Non-pigmented ciliary epithelial cell (primary cell): ENCODE results near the gene TNNT3.

Source experiments
- DNase-seq: peaks from one replicate; pipeline ENCODE4 v3.0.0-alpha.2; 2010; ENCODE audit warnings: low read depth

The TNNT3 gene

DNA sequence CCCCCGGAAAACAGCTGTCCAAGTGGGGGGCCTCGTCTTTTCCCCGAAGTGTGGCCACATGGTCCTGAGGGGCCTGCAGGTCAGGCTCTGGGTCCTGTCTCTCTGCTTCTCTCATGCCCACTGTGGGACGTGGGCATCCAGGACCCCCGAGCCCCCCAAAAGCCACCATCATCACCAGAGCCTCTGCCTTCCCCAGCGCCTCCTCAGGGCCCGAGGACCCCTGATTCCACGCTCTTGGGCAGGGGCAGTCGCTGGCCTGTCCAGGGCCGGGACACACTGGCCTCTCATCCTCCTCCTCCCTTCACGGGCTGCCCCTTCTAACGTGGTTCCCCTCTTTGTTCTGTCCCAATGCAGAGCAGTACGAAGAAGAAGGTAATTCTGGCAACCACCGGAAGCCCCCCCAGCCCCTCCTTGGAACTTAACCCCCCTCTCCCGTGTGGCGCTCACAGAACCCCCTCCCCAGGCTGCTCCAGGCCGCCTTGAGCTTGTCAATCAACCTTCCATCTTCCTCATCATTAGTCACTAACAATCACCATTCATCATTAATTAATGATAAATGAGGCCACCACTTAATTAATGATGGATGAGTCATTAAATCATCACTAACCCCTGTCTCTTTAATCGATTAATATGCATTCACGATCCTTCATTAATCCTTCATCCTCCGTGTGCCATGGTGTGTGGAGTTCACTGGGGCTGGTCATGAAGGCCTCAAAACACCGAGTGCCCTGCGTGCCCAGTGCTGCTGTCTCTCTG lies 3.9 kb downstream of the TNNT3 start:
- no peak for DNase-seq

DNA sequence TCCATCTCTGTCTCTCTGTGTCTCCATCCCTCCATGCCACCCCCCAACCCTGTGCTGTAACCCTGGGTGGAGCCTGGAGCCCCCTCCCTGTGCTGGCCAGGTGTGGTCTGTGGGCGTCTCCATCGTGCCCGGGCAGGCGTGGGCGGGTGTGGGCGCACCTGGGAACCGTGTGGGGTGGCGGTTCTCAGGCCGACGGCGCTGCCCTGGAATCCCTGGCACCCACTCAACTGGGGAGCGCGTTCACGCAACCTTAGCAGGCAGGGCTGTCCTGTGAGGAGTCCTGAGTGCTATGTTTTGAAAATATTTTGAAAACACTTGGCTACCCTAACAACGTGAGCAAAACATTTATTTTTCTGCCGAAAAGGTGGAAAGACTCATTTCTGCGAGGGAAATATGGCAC lies 4.7 kb downstream of the TNNT3 start:
- DNase-seq, result no peak

- no peak for DNase-seq
These were observed 5.3 kb downstream of the TNNT3 start for GRCh38 chr11:1924646-1925372.

GRCh38 chr11:1925373-1926155 lies 6.1 kb downstream of the TNNT3 start:
- no peak for DNase-seq

GRCh38 chr11:1926156-1927025 lies 6.9 kb downstream of the TNNT3 start:
- DNase-seq, result no peak

DNA sequence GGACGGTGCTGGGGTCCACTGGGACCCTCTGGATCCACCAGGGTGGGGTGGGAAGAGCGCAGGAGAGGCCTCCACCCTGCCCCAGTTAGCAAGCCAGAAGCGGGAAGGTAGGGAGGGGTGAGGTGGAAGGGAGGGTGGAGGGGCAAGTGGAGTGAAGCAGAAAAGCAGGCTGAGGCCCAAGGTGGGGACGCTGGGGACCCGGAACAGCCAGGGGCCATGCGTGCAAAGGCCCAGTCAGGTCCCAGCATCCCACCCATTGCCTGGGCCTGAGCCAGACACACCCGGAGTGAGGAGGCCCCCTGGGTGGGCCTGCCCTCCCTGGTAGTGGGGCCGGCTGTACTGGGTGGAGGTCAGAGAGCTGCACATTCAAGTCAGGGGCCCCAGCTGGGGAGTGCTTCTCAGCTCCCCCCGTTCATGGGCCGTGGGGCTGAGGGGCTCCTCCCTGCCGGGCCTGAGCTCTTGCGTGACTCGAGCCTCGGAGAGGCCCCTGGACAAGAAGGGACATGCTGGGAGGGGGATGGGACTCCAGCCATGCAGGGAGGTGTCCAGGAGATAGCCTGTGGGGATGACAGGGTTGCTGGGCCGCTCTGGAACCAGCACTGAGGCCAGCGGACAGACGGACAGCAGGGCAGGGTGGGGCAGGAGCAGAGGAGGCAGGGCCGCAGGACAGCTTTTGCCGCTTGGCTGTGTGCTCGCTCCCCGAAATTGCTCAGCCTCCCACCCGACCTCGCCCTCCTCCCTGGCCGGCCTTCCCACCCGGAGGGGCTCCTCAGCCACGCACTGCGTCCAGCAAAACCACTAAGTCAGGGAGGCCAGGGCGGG lies 7.7 kb downstream of the TNNT3 start:
- DNase-seq, result no peak

GRCh38 chr11:1927848-1928469 lies 8.5 kb downstream of the TNNT3 start:
- no peak for DNase-seq

DNA sequence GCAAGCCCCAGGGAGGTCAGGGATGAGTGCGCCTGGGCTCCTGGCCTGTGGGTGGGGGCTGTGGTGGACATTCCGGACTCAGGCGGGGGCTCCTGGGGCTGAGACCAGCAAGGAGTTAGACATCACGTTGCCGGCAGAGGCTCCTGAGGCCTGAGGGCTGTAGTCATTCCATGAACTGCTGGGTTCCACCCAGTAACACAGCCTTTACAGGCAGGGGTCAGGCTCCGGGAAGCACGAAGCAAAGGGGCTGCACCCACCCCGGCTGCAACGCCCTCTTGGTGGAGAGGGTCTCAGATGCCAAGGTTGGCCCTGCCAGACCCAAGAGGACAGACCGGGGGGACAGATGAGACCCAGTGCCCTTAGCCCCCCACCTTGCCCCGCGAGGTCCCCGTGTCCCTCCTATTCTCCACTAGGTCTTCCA lies 9.0 kb downstream of the TNNT3 start:
- DNase-seq, result no peak

DNA sequence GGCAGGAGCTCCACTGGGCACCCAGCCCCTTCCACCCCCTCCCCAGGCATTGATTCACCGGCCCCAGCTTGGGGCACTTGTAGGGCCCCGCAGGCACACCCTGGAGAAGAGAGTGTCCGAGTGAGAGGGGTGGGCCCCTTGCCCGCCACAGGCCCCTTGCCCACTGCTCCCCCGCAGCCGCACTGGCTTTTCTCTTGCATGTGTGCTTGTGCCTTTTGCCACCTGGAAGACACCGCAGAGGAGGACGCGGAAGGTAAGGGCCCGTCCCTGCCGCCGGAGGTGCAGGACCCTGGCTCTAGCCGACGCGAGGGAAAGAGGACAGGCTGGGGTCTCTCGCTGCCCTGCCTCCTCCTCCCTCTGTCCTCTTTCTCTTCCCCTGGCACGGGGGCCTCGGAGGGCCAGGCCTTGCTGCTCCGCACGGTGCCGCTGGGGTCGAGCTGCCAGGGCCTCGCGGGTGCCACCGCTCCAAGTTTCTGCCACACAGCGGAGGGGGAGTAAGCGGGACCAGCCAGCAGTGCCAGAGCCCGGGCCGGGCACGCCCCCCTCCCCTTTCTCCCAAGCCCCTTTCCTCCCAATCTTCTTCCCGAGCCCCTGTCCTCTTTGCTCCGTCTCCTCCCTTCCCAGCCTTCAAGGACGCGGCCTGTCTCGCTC lies 9.5 kb downstream of the TNNT3 start:
- DNase-seq, result no peak

GRCh38 chr11:1929621-1930461 lies 10.3 kb downstream of the TNNT3 start:
- no peak for DNase-seq

- no peak for DNase-seq
These were observed 10.9 kb downstream of the TNNT3 start for GRCh38 chr11:1930462-1930830.

DNA sequence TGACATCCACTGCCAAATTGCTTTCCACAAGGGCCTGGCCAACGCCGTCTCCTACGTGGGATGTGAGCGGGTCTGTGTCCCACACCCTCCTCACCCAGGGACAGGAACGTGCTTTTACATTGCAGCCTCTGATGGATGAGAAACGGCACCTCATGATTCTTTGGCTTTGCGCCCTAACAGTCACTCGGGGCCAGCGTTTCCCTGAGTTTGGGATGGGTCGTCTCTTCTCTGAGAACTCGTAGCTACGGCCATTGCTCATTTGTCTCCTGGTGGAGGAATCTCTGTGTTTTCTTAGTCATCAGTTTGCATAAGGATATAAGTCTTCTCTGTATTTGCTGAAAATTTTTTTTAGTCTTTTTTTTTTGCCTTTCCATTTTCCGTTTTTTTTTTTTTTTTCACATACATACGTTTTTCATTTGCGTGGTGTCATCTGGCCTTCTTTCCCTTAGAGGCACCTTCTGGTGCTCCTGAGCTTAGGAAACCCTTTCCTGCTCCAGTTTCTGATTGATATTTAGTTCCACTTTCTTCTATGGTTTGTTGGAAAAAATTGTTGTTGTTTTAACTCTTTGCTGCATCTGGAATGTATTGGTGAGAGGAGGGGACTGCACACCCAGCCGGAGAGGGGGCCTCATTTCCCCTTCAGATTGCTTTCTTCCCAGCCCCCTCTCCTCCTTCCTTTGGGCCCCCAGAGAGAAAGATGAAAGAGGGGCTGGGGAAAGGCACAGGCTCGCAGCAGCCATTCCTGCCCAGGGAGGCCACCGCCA lies 12.0 kb downstream of the TNNT3 start:
- DNase-seq, result no peak

- no peak for DNase-seq
These were observed 12.6 kb downstream of the TNNT3 start for GRCh38 chr11:1932105-1932480.

GRCh38 chr11:1932681-1933080 lies 13.2 kb downstream of the TNNT3 start:
- DNase-seq, result no peak

DNA sequence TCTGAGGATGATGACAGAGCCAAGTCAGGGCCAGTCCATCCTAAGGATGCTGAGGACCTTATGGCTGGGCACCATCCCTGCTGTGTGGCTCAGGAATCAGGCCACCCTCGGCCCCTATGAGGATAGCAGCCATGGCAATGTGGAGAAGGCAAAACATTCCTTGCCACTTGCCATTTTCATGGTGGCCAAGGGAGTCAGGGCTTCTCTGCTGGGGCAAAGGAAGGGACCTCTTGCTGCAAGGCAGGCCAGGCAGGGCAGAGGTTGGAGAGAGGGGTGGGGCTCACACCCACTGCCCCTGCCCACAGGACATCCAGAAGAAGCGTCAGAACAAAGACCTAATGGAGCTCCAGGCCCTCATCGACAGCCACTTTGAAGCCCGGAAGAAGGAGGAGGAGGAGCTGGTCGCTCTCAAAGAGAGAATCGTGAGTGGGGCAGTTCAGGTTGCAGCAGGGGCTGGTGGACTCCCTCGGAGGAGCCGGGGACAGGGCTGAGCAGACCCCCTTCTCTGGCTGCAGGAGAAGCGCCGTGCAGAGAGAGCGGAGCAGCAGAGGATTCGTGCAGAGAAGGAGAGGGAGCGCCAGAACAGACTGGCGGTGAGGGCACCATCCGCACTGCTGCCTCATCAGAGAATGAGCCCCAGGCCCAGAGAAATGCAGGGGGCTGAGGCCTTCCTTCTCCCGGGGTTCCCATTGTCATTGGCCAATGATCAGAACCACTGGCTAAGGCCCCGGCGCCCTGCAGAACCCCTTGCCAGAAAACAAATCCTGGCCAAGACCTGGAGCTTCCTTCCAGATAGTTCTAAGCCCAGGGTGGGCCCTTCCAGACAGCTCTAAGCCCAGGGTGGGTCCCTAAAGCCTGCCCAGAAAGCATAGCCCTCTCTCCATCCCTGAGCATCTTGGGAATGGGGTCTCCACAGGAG lies 14.2 kb downstream of the TNNT3 start:
- no peak for DNase-seq

- DNase-seq, result no peak
These were observed 15.0 kb downstream of the TNNT3 start for GRCh38 chr11:1934335-1935155.
